ENCODE results near the gene OSBPL5. TPM values are rescaled to one million over a fixed set of nuclear protein-coding genes. Genes with fewer than 3 reads are reported as not detected.

Gene OSBPL5
- total RNA-seq, 4 donors from 2014 or later, result 59.6 to 119 (median 71.7) TPM

DNA sequence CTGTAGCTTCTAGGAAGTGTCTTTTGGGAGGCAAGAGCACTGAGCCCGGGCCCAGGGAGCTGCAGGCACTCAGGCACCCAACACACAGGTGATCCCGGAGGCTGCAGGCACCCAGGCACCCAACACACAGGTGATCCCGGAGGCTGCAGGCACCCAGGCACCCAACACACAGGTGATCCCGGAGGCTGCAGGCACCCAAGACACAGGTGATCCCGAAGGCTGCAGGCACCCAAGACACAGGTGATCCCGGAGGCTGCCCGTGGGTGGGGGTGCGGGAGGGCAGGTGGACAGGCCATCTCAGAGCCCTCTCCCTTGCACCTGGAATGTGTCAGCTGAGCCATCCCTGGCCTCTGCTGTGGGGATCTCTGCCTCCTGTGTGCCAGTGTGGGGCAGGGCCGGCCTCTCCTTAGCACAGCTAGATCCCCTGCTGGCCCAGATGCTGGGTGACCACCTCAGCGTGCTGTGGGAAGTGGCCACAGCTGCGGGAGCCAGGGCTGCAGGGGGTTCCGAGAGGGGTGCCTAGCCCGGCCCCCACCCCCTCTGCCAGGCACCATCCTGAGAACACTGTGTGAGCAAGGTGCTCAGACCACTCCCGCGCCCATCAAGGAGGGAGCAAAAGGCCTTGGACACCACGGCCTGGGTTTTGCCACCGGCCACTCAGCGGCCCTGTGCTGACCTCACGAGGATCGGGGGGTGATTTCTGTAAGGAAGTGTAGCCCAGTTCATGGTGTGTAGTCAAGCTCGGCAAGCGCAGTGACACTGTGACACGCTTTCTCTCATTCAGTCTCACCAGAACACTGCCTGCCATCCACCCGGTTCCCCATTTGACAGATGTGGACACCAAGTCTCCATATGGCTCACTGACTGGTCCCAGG, 39.3 kb upstream of the OSBPL5 start:
- no peak overlapping the region for H3K27ac ChIP-seq (replicated peaks in 1 of 4)
- intact Hi-C loops (cut with DNase I), result no loop called here
- no peak for DNase-seq (ENCODE audit: extremely low spot score)
- no peaks in the 10 kb centered on the region for H3K36me3 ChIP-seq
- TF ChIP-seq, protein P1, sequence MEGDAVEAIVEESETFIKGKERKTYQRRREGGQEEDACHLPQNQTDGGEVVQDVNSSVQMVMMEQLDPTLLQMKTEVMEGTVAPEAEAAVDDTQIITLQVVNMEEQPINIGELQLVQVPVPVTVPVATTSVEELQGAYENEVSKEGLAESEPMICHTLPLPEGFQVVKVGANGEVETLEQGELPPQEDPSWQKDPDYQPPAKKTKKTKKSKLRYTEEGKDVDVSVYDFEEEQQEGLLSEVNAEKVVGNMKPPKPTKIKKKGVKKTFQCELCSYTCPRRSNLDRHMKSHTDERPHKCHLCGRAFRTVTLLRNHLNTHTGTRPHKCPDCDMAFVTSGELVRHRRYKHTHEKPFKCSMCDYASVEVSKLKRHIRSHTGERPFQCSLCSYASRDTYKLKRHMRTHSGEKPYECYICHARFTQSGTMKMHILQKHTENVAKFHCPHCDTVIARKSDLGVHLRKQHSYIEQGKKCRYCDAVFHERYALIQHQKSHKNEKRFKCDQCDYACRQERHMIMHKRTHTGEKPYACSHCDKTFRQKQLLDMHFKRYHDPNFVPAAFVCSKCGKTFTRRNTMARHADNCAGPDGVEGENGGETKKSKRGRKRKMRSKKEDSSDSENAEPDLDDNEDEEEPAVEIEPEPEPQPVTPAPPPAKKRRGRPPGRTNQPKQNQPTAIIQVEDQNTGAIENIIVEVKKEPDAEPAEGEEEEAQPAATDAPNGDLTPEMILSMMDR (IDR thresholded peaks at IDR 0.05), result no peak
- TF ChIP-seq POLR2A (IDR thresholded peaks at IDR 0.05; ENCODE audit: low read depth), result no peak
- no peak for TF ChIP-seq POLR2AphosphoS5 (IDR thresholded peaks at IDR 0.05)
- TF ChIP-seq EP300 (IDR thresholded peaks at IDR 0.05), result no peak
- H3K4me3 ChIP-seq, result no peak overlapping the region
- peaks cover 0 to 54% (median 14%) of the 10 kb centered on the region in 4 donors for H3K27me3 ChIP-seq
- no peaks in the 10 kb centered on the region for H3K9me3 ChIP-seq
- 87% methylated on average over 18 of the region's 24 CpGs for WGBS
- H3K4me1 ChIP-seq, result peaks cover 7 to 27% (median 23%) of the 10 kb centered on the region in 4 donors

GRCh38 chr11:3203221-3204043, 38.3 kb upstream of the OSBPL5 start:
- Histone ChIP-seq H3K27me3 (peaks cover 0 to 60% (median 14%) of the 10 kb centered on the region in 4 donors), H3K36me3 (no peaks in the 10 kb centered on the region), H3K27ac (replicated peaks in 1 of 4) (no peak overlapping the region), H3K4me3 (peak overlapping the region in 2 of 4 donors; percentile 2 to 22), H3K9me3 (no peaks in the 10 kb centered on the region), H3K4me1 (peaks cover 7 to 27% (median 23%) of the 10 kb centered on the region in 4 donors)
- DNase-seq (ENCODE audit: extremely low spot score), result no peak
- 5% methylated on average over 17 of the region's 51 CpGs for WGBS
- TF ChIP-seq EP300 (IDR thresholded peaks at IDR 0.05) (no peak), POLR2AphosphoS5 (IDR thresholded peaks at IDR 0.05) (no peak), POLR2A (IDR thresholded peaks at IDR 0.05; ENCODE audit: low read depth) (no peak)
- TF ChIP-seq, protein P1 (IDR thresholded peaks at IDR 0.05), result no peak
- intact Hi-C loops (cut with DNase I), result no loop called here

- Histone ChIP-seq H3K9me3 (no peaks in the 10 kb centered on the region), H3K4me3 (no peak overlapping the region), H3K27me3 (peaks cover 0 to 65% (median 14%) of the 10 kb centered on the region in 4 donors), H3K36me3 (no peaks in the 10 kb centered on the region), H3K27ac (replicated peaks in 1 of 4) (no peak overlapping the region), H3K4me1 (peaks cover 7 to 27% (median 23%) of the 10 kb centered on the region in 4 donors)
- intact Hi-C loops (cut with DNase I), result no loop called here
- TF ChIP-seq EP300 (IDR thresholded peaks at IDR 0.05), result no peak
- TF ChIP-seq, protein P1 (IDR thresholded peaks at IDR 0.05), result no peak
- TF ChIP-seq POLR2A (IDR thresholded peaks at IDR 0.05; ENCODE audit: low read depth), result no peak
- TF ChIP-seq POLR2AphosphoS5 (IDR thresholded peaks at IDR 0.05), result no peak
- no peak for DNase-seq (ENCODE audit: extremely low spot score)
- WGBS, result no CpG with 5 or more reads among the region's 17 CpGs
Observed at GRCh38 chr11:3202759-3203158, 37.6 kb upstream of the OSBPL5 start.

GRCh38 chr11:3202305-3202704, 37.2 kb upstream of the OSBPL5 start:
- no peak for DNase-seq (ENCODE audit: extremely low spot score)
- no peak overlapping the region for H3K4me3 ChIP-seq
- H3K9me3 ChIP-seq, result no peaks in the 10 kb centered on the region
- TF ChIP-seq POLR2A (IDR thresholded peaks at IDR 0.05; ENCODE audit: low read depth) (no peak), POLR2AphosphoS5 (IDR thresholded peaks at IDR 0.05) (no peak), EP300 (IDR thresholded peaks at IDR 0.05) (no peak)
- TF ChIP-seq, protein P1 (IDR thresholded peaks at IDR 0.05), result no peak
- H3K36me3 ChIP-seq, result no peaks in the 10 kb centered on the region
- H3K4me1 ChIP-seq, result peaks cover 7 to 27% (median 23%) of the 10 kb centered on the region in 4 donors
- H3K27ac ChIP-seq (replicated peaks in 1 of 4), result no peak overlapping the region
- peaks cover 0 to 65% (median 14%) of the 10 kb centered on the region in 4 donors for H3K27me3 ChIP-seq
- 77% methylated on average over 5 of the region's 7 CpGs for WGBS
- intact Hi-C loops (cut with DNase I), result no loop called here
